Mucosa of stomach (tissue), 1 donor: Measurements from ENCODE around the gene ECSCR.
"Not testable (repeated sequence)": the region's sequence is repeated elsewhere in the genome, so short reads cannot be mapped to it uniquely, and the experiment has no call there.

Experiments
- H3K27me3 ChIP-seq: one replicate; pipeline ENCODE4 v1.7.0; 2013; ENCODE audit warnings: mild to moderate bottlenecking, low read length; ENCODE audit not compliant: control insufficient read depth, insufficient read depth
- H3K36me3 ChIP-seq: one replicate; pipeline ENCODE4 v1.7.0; 2013; ENCODE audit warnings: low read length; ENCODE audit not compliant: control insufficient read depth, insufficient read depth
- H3K4me1 ChIP-seq: one replicate; pipeline ENCODE4 v1.7.0; 2013; ENCODE audit warnings: mild to moderate bottlenecking, low read length; ENCODE audit not compliant: control insufficient read depth, insufficient read depth
- H3K4me3 ChIP-seq: one replicate; pipeline ENCODE4 v1.7.0; 2013; ENCODE audit warnings: low read length
- H3K9ac ChIP-seq: one replicate; pipeline ENCODE4 v1.7.0; 2013; ENCODE audit warnings: mild to moderate bottlenecking, low read length, moderate library complexity
- H3K9me3 ChIP-seq: one replicate; pipeline ENCODE4 v1.7.0; 2013; ENCODE audit warnings: mild to moderate bottlenecking, low read length, moderate library complexity; ENCODE audit not compliant: control insufficient read depth
- donor health status: Pancreatic carcinoma.

ECSCR gene

GRCh38 chr5:139414581-139415130 lies 47.9 kb downstream of the ECSCR start:
- no peak overlapping the region for H3K4me3 ChIP-seq
- no peaks in the 10 kb centered on the region for H3K36me3 ChIP-seq
- no peaks in the 10 kb centered on the region for H3K27me3 ChIP-seq
- no peak overlapping the region for H3K9ac ChIP-seq
- no peaks in the 10 kb centered on the region for H3K9me3 ChIP-seq
- peaks cover 2% of the 10 kb centered on the region for H3K4me1 ChIP-seq

GRCh38 chr5:139413963-139414362 lies 48.6 kb downstream of the ECSCR start:
- H3K9ac ChIP-seq = no peak overlapping the region
- no peaks in the 10 kb centered on the region for H3K4me1 ChIP-seq
- H3K36me3 ChIP-seq = no peaks in the 10 kb centered on the region

GRCh38 chr5:139413153-139413552 lies 49.4 kb downstream of the ECSCR start:
- Histone ChIP-seq H3K4me3 (no peak overlapping the region), H3K9ac (no peak overlapping the region), H3K4me1 (no peaks in the 10 kb centered on the region)

More at GRCh38 chr5:139413963-139414362, 48.6 kb downstream of the ECSCR start:
- no peak overlapping the region for H3K4me3 ChIP-seq
- no peaks in the 10 kb centered on the region for H3K27me3 ChIP-seq
- H3K9me3 ChIP-seq = no peaks in the 10 kb centered on the region

GRCh38 chr5:139410993-139411828 lies 51.3 kb downstream of the ECSCR start:
- Histone ChIP-seq H3K4me3 (no peak overlapping the region), H3K27me3 (no peaks in the 10 kb centered on the region), H3K4me1 (no peaks in the 10 kb centered on the region), H3K9me3 (no peaks in the 10 kb centered on the region), H3K9ac (no peak overlapping the region), H3K36me3 (no peaks in the 10 kb centered on the region)

More at GRCh38 chr5:139413153-139413552, 49.4 kb downstream of the ECSCR start:
- Histone ChIP-seq H3K9me3 (no peaks in the 10 kb centered on the region), H3K27me3 (no peaks in the 10 kb centered on the region), H3K36me3 (no peaks in the 10 kb centered on the region)

- Histone ChIP-seq H3K27me3 (no peaks in the 10 kb centered on the region), H3K9ac (no peak overlapping the region), H3K36me3 (no peaks in the 10 kb centered on the region), H3K4me3 (no peak overlapping the region), H3K4me1 (no peaks in the 10 kb centered on the region), H3K9me3 (no peaks in the 10 kb centered on the region)
Measured at GRCh38 chr5:139410121-139410992, 52.2 kb downstream of the ECSCR start.

- H3K4me3 ChIP-seq, H3K9ac ChIP-seq, H3K9me3 ChIP-seq, H3K27me3 ChIP-seq, H3K36me3 ChIP-seq, H3K4me1 ChIP-seq: not testable (repeated sequence)
Measured at GRCh38 chr5:139409116-139409515, 53.4 kb downstream of the ECSCR start.

GRCh38 chr5:139408191-139408590 lies 54.4 kb downstream of the ECSCR start:
- Histone ChIP-seq H3K4me3 (no peak overlapping the region), H3K9ac (no peak overlapping the region), H3K27me3 (no peaks in the 10 kb centered on the region), H3K4me1 (peaks cover 9% of the 10 kb centered on the region), H3K9me3 (no peaks in the 10 kb centered on the region), H3K36me3 (no peaks in the 10 kb centered on the region)

- H3K27me3 ChIP-seq = no peaks in the 10 kb centered on the region
Measured at GRCh38 chr5:139407517-139407916, 55.0 kb downstream of the ECSCR start.

GRCh38 chr5:139406963-139407362 lies 55.6 kb downstream of the ECSCR start:
- no peaks in the 10 kb centered on the region for H3K36me3 ChIP-seq
- no peak overlapping the region for H3K9ac ChIP-seq
- H3K4me3 ChIP-seq = no peak overlapping the region
- peaks cover 14% of the 10 kb centered on the region for H3K4me1 ChIP-seq
- H3K9me3 ChIP-seq = no peaks in the 10 kb centered on the region
- no peaks in the 10 kb centered on the region for H3K27me3 ChIP-seq

More at GRCh38 chr5:139407517-139407916, 55.0 kb downstream of the ECSCR start:
- Histone ChIP-seq H3K9ac (no peak overlapping the region), H3K4me3 (no peak overlapping the region), H3K9me3 (no peaks in the 10 kb centered on the region), H3K4me1 (peaks cover 14% of the 10 kb centered on the region), H3K36me3 (no peaks in the 10 kb centered on the region)

GRCh38 chr5:139404484-139404840 lies 58.1 kb downstream of the ECSCR start:
- Histone ChIP-seq H3K36me3 (no peaks in the 10 kb centered on the region), H3K9ac (peak overlapping the region; percentile 54), H3K9me3 (no peaks in the 10 kb centered on the region), H3K4me3 (peak overlapping the region; percentile 35), H3K4me1 (peaks cover 14% of the 10 kb centered on the region), H3K27me3 (no peaks in the 10 kb centered on the region)

GRCh38 chr5:139403787-139404483 lies 58.6 kb downstream of the ECSCR start, which contains the start of gene SPATA24:
Gene SPATA24, minus strand, starts transcription at chr5:139404089. Its CDS starts 29 bp downstream, at chr5:139404060.
- H3K4me1 ChIP-seq = peaks cover 14% of the 10 kb centered on the region
- H3K9ac ChIP-seq = peak within 1 kb of the TSS; percentile 54
- H3K27me3 ChIP-seq = no peaks in the 10 kb centered on the region
- H3K9me3 ChIP-seq = no peaks in the 10 kb centered on the region
- H3K36me3 ChIP-seq = no peaks in the 10 kb centered on the region
- H3K4me3 ChIP-seq = peak within 1 kb of the TSS; percentile 35
